Left lobe of liver (tissue), 2 donors: ENCODE results near the gene TAAR9. TPM values are rescaled to one million over a fixed set of nuclear protein-coding genes. Genes with fewer than 3 reads are reported as not detected.

Experiments
- ATAC-seq: fragments of 200-7000 bp; cut with Tn5 transposase; one replicate; pipeline ENCODE4 v1.9.1; 2020; ENCODE audit warnings: mild to moderate bottlenecking, moderate library complexity
- DNase-seq: peaks from one replicate; pipeline ENCODE4 v3.0.0-alpha.2; 2020; ENCODE audit warnings: low spot score
- total RNA-seq: library from RNA; stranded (reverse); gene quantifications from one replicate; pipeline ENCODE4 v1.2.1, GENCODE V29; 2021
- donor health status: DM: no; HTN: no; CAD: no; lungs with moderate emphysema.
- donor health status: DM: no; HTN: yes; CAD: no.

TAAR9 gene
- not detected for total RNA-seq

GRCh38 chr6:132537977-132538376 is at the start of gene TAAR9:
Gene TAAR9, plus strand, starts transcription at chr6:132538277. Its CDS starts 13 bp downstream, at chr6:132538290.
- DNase-seq, result no peak
- ATAC-seq, result no peak

- ATAC-seq (no peak), DNase-seq (no peak)
Observed at GRCh38 chr6:132489376-132489775, 48.7 kb upstream of the TAAR9 start.

GRCh38 chr6:132490024-132490423 is 48.1 kb upstream of the TAAR9 start:
- no peak for DNase-seq
- ATAC-seq, result peak; percentile 62

GRCh38 chr6:132490478-132491204 is 47.4 kb upstream of the TAAR9 start:
- ATAC-seq, result peak; percentile 15
- DNase-seq, result no peak

- no peak for ATAC-seq
- DNase-seq, result no peak
Observed at GRCh38 chr6:132491303-132491702, 46.8 kb upstream of the TAAR9 start.

- DNase-seq (no peak), ATAC-seq (no peak)
Observed at GRCh38 chr6:132491881-132492280, 46.2 kb upstream of the TAAR9 start.

- DNase-seq (no peak), ATAC-seq (no peak)
Observed at GRCh38 chr6:132494954-132495353, 43.1 kb upstream of the TAAR9 start.

GRCh38 chr6:132495604-132496079 is 42.4 kb upstream of the TAAR9 start:
- DNase-seq (no peak), ATAC-seq (no peak)

- ATAC-seq, result peak; percentile 41
- DNase-seq, result no peak
Observed at GRCh38 chr6:132496519-132497180, 41.4 kb upstream of the TAAR9 start.

GRCh38 chr6:132498638-132499037 is 39.4 kb upstream of the TAAR9 start:
- ATAC-seq (no peak), DNase-seq (no peak)

GRCh38 chr6:132499757-132500156 is 38.3 kb upstream of the TAAR9 start:
- ATAC-seq (peak; percentile 85), DNase-seq (no peak)

- no peak for DNase-seq
Observed at GRCh38 chr6:132504757-132505156, 33.3 kb upstream of the TAAR9 start.

GRCh38 chr6:132505158-132505557 is 32.9 kb upstream of the TAAR9 start:
- DNase-seq (no peak), ATAC-seq (no peak)

More at GRCh38 chr6:132504757-132505156, 33.3 kb upstream of the TAAR9 start:
- no peak for ATAC-seq

- DNase-seq, result no peak
Observed at GRCh38 chr6:132506461-132506860, 31.6 kb upstream of the TAAR9 start.

GRCh38 chr6:132506869-132507808 is 30.9 kb upstream of the TAAR9 start:
- ATAC-seq, result no peak
- no peak for DNase-seq

More at GRCh38 chr6:132506461-132506860, 31.6 kb upstream of the TAAR9 start:
- ATAC-seq, result no peak

- ATAC-seq, result no peak
- DNase-seq, result no peak
Observed at GRCh38 chr6:132511210-132511830, 26.8 kb upstream of the TAAR9 start.

GRCh38 chr6:132511831-132512220 is 26.3 kb upstream of the TAAR9 start:
- no peak for ATAC-seq
- no peak for DNase-seq

- ATAC-seq, result no peak
- no peak for DNase-seq
Observed at GRCh38 chr6:132512342-132512637, 25.8 kb upstream of the TAAR9 start.

GRCh38 chr6:132512638-132513632 is 25.1 kb upstream of the TAAR9 start, which contains the start of gene STX7:
Gene STX7, minus strand, starts transcription at chr6:132513116. Its CDS starts 9,586 bp downstream, at chr6:132503530.
- DNase-seq (peak; percentile 94), ATAC-seq (peak; percentile 95)
